AG04449 (cell line): Measurements from ENCODE around the gene SYTL1.
A peak's percentile ranks its signal among the peaks of the same experiment; 100 is the strongest.

Experiments
- CTCF ChIA-PET: fragments of 350-600 bp; formaldehyde crosslinking; extraction: SDS; loops from one replicate; lab custom pipeline; 2021; ENCODE audit warnings: antibody characterized with exemption; lab: Yijun Ruan, JAX
- POLR2A ChIA-PET: fragments of 400-600, 350-600 bp; formaldehyde crosslinking; extraction: SDS; loops from one replicate; lab custom pipeline; 2020; ENCODE audit warnings: antibody characterized with exemption, inconsistent platforms; lab: Yijun Ruan, JAX
- DNase-seq: peaks from one replicate; pipeline ENCODE4 v3.0.0-alpha.2; 2010; ENCODE audit warnings: low read depth, low spot score
- H3K4me3 ChIP-seq: 2 replicates; pipeline ENCODE4 v1.5.1; 2011; ENCODE audit warnings: low read depth, mild to moderate bottlenecking, control low read depth, low read length
- TF ChIP-seq, protein P1 (sequence below): IDR thresholded peaks from one replicate; pipeline ENCODE4 v1.5.1; 2011; ENCODE audit warnings: mild to moderate bottlenecking, moderate library complexity, low read length, control low read depth, inconsistent platforms; ENCODE audit not compliant: insufficient read depth; ENCODE audit errors: missing control alignments

Gene SYTL1

DNA sequence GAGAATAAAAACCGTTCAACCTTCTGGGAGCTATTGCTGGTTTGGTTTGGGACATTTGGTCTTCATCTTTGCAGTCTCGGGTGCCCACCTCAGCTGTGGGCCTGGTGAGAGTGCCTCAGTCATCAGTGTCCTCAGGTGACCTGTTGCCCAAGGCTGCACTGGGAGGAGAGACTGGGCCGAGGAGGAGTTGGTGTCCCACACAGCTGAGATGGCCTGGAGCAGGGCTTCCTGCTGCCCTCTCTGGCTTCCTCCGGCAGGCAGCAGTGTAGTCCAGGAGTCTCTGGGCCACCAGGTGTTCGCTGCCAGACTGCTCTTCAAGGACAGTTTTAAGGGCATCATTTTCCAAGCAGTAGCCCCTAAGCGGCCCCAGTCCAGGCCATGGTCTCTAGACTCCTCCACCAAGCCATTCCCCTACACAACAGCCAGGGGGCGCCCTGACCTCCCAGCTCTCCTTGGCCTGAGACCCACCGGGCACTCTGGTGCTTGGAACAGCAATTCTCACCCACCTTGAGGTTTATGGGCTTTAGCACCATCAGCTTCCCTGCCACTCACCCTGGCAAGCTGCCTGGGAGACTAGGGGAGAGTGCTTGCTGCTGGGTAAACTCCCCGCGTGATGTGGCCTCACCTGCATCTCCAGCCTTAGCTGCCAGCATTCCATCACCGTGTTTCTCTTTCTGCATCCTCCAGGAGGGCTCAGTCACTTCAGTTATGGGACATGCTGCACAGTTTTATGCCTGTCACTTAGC lies 9.1 kb upstream of the SYTL1 start:
- H3K4me3 ChIP-seq, result no peak overlapping the region
- TF ChIP-seq, protein P1, sequence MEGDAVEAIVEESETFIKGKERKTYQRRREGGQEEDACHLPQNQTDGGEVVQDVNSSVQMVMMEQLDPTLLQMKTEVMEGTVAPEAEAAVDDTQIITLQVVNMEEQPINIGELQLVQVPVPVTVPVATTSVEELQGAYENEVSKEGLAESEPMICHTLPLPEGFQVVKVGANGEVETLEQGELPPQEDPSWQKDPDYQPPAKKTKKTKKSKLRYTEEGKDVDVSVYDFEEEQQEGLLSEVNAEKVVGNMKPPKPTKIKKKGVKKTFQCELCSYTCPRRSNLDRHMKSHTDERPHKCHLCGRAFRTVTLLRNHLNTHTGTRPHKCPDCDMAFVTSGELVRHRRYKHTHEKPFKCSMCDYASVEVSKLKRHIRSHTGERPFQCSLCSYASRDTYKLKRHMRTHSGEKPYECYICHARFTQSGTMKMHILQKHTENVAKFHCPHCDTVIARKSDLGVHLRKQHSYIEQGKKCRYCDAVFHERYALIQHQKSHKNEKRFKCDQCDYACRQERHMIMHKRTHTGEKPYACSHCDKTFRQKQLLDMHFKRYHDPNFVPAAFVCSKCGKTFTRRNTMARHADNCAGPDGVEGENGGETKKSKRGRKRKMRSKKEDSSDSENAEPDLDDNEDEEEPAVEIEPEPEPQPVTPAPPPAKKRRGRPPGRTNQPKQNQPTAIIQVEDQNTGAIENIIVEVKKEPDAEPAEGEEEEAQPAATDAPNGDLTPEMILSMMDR, result peak; percentile 85
- no peak for DNase-seq
- POLR2A ChIA-PET, result interaction anchor here (1.2 to 1.7 kb wide), 3 partner anchors 10 to 17 kb away, joined by 3 to 6 read pairs (median 3); no protein-coding TSS in a partner anchor
- CTCF ChIA-PET, result interaction anchor here (0.7 to 6.4 kb wide), 31 partner anchors 9 to 330 kb away, joined by 3 to 89 read pairs (median 8); partner anchors contain the start of genes AHDC1, GPR3, MAP3K6 and SYTL1

DNA sequence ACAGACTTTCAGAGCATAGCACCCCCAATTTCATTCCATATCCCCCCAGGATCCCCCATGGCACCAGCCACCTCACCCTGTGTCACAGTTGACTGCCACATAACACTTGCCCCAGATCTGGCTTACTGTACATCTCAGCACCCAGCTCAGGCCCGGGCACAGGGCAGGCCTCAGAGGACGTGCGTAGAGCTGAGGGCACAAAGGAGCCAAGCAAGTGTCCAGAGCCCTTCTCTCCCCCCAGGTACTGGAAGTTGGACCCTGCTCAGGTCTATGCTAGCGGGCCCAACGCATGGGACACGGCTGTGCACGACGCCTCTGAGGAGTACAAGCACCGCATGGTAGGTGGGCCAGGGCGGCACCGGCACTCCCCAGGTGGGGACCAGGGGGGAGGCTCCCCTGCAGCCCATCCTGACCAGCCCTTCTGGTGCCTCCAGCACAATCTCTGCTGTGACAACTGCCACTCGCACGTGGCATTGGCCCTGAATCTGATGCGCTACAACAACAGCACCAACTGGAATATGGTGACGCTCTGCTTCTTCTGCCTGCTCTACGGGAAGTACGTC lies 8.0 kb upstream of the SYTL1 start:
- CTCF ChIA-PET, result interaction anchor here (0.5 to 6.4 kb wide), 25 partner anchors 10 to 427 kb away, joined by 3 to 89 read pairs (median 10); partner anchors contain the start of genes AHDC1, GPR3, MAP3K6 and SYTL1
- DNase-seq, result no peak

DNA sequence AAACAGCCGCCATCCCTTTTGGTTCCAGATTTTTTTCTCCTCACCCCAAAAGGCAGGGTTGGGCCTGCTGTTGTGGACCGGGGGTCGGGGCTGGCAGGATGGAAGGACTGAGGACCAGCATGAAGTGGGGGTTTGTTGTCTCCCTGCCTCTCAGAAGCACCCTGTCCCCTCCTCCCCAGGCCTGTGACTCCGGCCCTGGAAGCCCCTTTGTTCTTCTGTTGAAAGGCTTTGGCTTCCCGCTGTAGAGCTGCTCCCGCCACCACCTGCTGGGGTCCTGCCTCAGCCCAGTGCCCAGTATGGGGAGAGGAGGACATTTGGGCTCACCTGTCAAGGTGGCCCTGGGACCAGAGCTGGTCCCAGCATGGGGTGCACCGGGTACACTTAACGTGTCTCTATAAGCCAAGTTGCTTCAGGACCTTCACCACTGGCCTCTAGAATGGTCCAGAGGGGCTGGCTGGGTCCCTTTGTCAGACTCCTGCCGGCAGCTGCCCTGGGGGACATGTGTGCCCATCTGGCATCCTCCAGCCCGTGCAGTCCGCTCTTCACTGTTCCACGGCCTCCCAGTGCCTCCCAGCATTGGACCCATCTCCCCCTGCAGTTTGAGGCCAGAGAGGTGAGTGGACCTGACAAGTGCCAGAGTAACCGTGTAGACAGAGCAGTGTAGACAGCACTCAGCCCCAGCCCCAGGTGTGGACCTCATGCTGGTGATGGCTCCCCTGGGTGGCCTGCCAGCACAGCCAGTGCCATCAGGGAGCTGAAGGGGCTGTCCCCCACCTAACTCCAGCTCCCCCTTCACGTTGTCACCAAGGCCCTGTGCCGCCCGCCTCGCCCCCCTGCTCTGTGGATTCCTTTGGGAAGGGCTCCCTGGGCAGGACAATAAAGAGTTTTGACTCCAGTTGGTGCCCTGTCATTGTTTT lies 6.1 kb upstream of the SYTL1 start:
- CTCF ChIA-PET, result interaction anchor here (0.7 to 6.4 kb wide), 11 partner anchors 9 to 271 kb away, joined by 3 to 89 read pairs (median 7); partner anchors contain the start of genes MAP3K6, SYTL1 and TMEM222
- H3K4me3 ChIP-seq, result no peak overlapping the region
- POLR2A ChIA-PET, result no interaction called here
- DNase-seq, result no peak
- TF ChIP-seq, protein P1, result no peak

More for the DNA sequence above, 8.0 kb upstream of the SYTL1 start:
- H3K4me3 ChIP-seq, result no peak overlapping the region
- POLR2A ChIA-PET, result interaction anchor here (1.7 kb wide), 1 partner anchor 15 kb away, joined by 6 read pairs; no protein-coding TSS in a partner anchor
- TF ChIP-seq, protein P1, result no peak

DNA sequence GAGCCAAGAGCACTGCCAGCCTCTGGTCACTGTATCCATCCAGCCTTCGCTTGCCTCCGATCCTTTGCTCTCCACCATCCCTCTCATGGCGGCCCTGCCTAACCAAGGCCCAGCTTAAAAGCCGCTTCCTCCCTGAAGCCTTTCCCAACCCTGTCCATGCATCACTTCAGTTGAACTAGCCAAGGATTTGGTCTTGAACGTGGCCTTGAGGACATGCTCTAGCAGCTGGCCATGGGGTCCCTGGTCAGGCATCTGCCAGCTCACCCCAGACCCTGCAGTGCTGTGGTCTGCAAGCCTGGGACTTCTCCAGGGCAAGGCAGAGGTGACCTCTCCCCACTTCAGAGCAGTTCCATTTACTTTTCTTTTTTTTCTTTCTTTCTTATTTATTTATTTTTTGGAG lies 5.1 kb upstream of the SYTL1 start:
- TF ChIP-seq, protein P1, result no peak

DNA sequence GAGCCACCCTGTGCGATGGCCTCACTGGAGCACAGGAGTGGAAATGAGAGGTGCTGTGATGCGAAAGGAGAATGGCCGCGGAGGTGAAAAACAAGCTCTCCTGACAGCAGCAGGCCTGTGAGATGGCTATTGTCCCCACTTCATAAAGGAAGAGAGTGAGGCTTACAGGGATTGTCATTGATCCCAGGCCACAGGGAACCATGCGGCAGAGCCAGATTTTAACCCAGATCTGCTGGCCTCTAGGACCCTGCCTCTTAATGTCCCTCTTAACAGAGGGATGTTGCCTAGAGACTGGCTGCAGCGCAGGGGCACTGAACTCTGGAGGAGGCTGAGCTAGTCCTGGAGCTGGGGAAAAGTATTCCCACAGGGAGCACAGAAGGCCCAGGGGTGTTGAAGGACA lies 3.1 kb upstream of the SYTL1 start:
- DNase-seq, result no peak
- ChIA-PET CTCF (interaction anchor here (1.6 to 2.8 kb wide), 6 partner anchors 11 to 39 kb away, joined by 5 to 12 read pairs (median 8); partner anchors contain the start of gene MAP3K6), POLR2A (interaction anchor here (1.0 kb wide), 1 partner anchor 15 kb away, joined by 3 read pairs; no protein-coding TSS in a partner anchor)
- TF ChIP-seq, protein P1, result no peak
- no peak overlapping the region for H3K4me3 ChIP-seq

More for the DNA sequence above, 5.1 kb upstream of the SYTL1 start:
- ChIA-PET POLR2A (no interaction called here), CTCF (interaction anchor here (0.9 to 6.4 kb wide), 7 partner anchors 10 to 270 kb away, joined by 3 to 89 read pairs (median 7); no protein-coding TSS in a partner anchor)
- no peak overlapping the region for H3K4me3 ChIP-seq
- no peak for DNase-seq
